Stimulated activated CD4-positive, alpha-beta T cell treated with anti-CD3 and anti-CD28 coated beads, TNF-alpha, amount 100 ng/mL, for 24 hours (primary cell): Measurements from ENCODE around the gene TMEM183A.
A peak's percentile ranks its signal among the peaks of the same experiment; 100 is the strongest.
"Not testable (repeated sequence)": the region's sequence is repeated elsewhere in the genome, so short reads cannot be mapped to it uniquely, and the experiment has no call there.

Experiments used
- DNase-seq, 3 experiments: peaks; one replicate each; pipeline ENCODE4 v3.0.0-alpha.2; 2020; ENCODE audit warnings: low read depth in 3 of 3

The TMEM183A gene

GRCh38 chr1:203006948-203007871 lies at the start of gene TMEM183A:
Gene TMEM183A (plus strand): TSS chr1:203007374. CDS start chr1:203007466, 92 bp downstream.
- peak; percentile 89 to 95 (median 92) for DNase-seq

GRCh38 chr1:202957733-202958543 lies 49.2 kb upstream of the TMEM183A start, which contains the start of gene ADIPOR1:
Gene ADIPOR1 (minus strand): TSS chr1:202958312. CDS start chr1:202951070, 7,242 bp downstream.
- peak; percentile 85 to 92 (median 86) for DNase-seq

- DNase-seq: no peak
These were observed 48.5 kb upstream of the TMEM183A start for GRCh38 chr1:202958544-202959275.

GRCh38 chr1:202959276-202959620 lies 47.9 kb upstream of the TMEM183A start:
- DNase-seq: no peak

- DNase-seq: no peak
These were observed 45.8 kb upstream of the TMEM183A start for GRCh38 chr1:202961220-202961880.

GRCh38 chr1:202964791-202965410 lies 42.3 kb upstream of the TMEM183A start:
- DNase-seq: no peak

GRCh38 chr1:202965422-202965821 lies 41.8 kb upstream of the TMEM183A start:
- DNase-seq: no peak

- no peak for DNase-seq
These were observed 40.9 kb upstream of the TMEM183A start for GRCh38 chr1:202966006-202966898.

- no peak for DNase-seq
These were observed 39.4 kb upstream of the TMEM183A start for GRCh38 chr1:202967684-202968281.

GRCh38 chr1:202968351-202968750 lies 38.8 kb upstream of the TMEM183A start:
- no peak for DNase-seq

- DNase-seq: no peak
These were observed 38.3 kb upstream of the TMEM183A start for GRCh38 chr1:202968895-202969295.

- DNase-seq: no peak
These were observed 35.1 kb upstream of the TMEM183A start for GRCh38 chr1:202972046-202972445.

- DNase-seq: no peak
These were observed 32.3 kb upstream of the TMEM183A start for GRCh38 chr1:202974856-202975255.

- no peak for DNase-seq
These were observed 30.5 kb upstream of the TMEM183A start for GRCh38 chr1:202976633-202977032.

- DNase-seq: no peak
These were observed 27.7 kb upstream of the TMEM183A start for GRCh38 chr1:202979459-202979858.

GRCh38 chr1:202981939-202982338 lies 25.2 kb upstream of the TMEM183A start:
- no peak for DNase-seq

- DNase-seq: no peak
These were observed 24.3 kb upstream of the TMEM183A start for GRCh38 chr1:202982715-202983430.

GRCh38 chr1:202986120-202986519 lies 21.1 kb upstream of the TMEM183A start:
- not testable (repeated sequence) for DNase-seq

- no peak for DNase-seq
These were observed 19.9 kb upstream of the TMEM183A start for GRCh38 chr1:202987255-202987654.
